ENCODE data around the gene ACSS2. TPM values are rescaled to one million over a fixed set of nuclear protein-coding genes. Genes with fewer than 3 reads are reported as not detected.
"Not testable (repeated sequence)": the region's sequence is repeated elsewhere in the genome, so short reads cannot be mapped to it uniquely, and the experiment has no call there.

The ACSS2 gene
- polyA plus RNA-seq, 5 donors: 44.7 to 59.6 (median 54.2) TPM

DNA sequence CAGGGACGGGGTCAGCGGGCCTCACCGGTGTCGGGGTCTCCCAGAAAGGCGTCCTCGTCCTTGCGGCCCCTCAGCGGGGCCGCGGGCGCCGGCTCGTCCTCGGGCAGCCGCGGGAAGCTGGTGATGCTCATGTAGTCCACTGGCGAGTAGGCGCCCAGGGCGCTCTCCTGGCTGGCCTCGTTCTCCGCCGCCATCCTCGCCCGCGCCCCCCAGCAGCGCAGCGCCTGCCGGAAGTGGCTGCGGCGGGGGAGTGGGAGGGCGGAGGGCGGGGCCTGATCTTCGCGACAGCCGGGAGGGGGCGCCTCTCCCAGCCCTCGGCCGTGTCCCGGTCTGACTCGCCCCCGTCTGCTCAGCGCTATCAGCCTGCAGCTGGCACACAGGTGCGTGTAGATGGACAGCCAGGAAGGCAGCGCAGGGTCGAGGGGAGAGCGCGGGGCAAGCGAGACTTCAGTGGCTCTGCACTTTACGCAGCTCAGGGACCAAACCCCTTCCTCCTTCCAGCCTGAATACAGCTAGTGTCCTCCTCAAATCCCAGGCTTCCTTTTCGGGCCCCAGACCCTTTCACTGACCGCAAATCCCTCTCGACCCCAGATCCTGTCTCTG lies 3.7 kb upstream of the ACSS2 start, which contains the start of gene GGT7:
TSS of gene GGT7 (minus strand) at position 235 of the 603 bp plus-strand sequence. CDS start at position 194, 41 bp downstream.
- peak; percentile 67 to 77 for DNase-seq

- DNase-seq: no peak
These were observed 2.8 kb upstream of the ACSS2 start for GRCh38 chr20:34873583-34874093.

- peak; percentile 60 to 75 for DNase-seq
These were observed 2.2 kb upstream of the ACSS2 start for GRCh38 chr20:34874094-34874654.

DNA sequence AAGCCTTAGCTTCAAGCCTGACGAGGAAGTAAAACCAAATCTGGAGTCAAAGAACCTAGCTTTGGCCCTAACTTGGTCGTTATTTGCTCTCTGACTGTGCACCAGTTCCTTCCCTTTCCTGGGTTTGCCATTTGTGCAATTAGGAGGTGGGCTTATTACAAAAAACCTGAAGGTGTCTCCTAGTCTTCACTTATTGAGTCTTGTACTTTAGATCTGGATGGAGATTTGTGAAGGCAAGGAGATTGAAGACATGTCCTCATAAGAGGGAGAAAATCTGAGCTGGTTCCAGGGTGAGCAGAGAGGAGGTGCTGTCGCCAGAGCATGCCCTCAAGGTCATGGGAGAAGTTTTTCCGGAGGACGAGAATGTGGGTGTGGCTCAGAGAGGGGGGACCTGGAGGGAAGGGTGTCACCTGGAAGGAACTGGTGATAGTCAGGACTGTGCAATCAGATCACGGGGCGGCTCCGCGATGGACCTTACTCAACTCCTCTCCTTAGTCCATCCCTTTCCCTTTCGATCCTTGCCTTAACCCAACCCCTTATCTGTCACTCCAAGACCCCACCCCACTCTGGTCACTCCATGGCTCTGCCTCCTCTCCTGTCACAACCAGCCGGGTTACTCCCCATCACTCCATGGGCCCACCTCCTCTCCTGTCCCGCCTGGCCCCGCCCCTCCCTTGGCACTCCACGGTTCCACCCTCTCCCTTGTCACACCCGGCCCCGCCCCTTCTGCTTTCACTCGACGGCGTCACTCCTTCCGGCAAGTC lies 588 bp upstream of the ACSS2 start:
- peak; percentile 96 to 97 for DNase-seq

GRCh38 chr20:34880215-34880850 lies 3.9 kb downstream of the ACSS2 start:
- DNase-seq: no peak

DNA sequence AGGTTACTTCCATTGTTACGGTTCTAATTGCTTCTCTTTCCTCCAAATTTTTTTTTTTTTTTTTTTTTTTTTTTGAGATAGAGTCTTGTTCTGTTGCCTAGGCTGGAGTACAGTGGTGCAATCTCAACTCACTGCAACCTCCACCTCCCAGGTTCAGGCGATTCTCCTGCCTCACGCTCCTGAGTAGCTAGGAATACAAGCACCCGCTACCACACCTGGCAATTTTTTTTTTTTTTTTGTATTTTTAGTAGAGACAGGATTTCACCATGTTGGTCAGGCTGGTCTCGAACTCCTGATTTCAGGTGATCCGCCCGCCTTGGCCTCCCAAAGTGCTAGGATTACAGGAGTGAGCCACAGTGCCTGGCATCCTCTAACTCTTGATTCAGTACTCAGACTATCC lies 4.6 kb downstream of the ACSS2 start:
- not testable (repeated sequence) for DNase-seq

GRCh38 chr20:34881689-34882088 lies 5.3 kb downstream of the ACSS2 start:
- DNase-seq: no peak

DNA sequence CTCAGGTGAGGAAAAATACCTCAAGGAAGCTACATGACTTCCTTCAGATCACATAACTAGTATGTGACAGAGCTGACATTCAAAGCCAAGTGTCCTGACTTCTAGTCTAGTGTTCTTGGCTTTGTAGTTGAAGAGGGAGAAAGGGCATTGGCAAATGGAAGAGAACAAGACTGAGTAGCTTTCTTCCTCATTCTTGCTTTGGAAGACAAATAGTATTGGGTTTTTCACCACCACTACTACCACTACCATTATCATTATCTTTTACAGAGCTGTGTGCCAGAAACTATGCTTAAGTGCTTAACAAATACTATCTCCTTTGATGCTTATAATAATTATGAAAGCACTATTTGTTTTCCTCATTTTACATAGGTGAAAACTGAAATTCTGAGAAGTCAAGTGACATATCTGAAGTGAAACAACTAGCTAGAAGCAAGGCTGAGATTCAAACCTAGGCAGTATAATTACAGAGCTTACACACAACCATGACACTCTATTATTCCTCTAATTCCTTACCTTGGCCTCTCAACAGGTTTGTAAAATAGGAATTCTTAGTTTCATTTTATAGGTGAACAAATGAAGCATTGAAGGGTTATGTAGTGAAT lies 6.8 kb downstream of the ACSS2 start:
- DNase-seq: no peak

DNA sequence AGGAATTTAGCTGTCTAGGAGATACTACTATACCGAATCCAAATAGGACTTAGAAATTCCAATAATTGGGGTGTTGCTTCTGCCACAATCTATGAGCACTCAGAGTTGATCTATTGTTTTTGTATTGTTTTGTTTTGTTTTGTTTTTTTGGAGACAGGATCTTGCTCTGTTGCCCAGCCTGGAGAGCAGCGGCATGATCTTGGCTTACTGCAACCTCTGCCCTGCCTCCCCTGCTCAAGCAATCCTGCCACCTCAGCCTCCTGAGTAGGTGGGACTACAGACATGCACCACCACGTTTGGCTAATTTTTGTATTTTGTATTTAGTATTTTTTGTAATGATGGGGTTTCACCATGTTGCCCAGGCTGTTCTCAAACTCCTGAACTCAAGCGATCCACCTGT lies 7.4 kb downstream of the ACSS2 start:
- no peak for DNase-seq

DNA sequence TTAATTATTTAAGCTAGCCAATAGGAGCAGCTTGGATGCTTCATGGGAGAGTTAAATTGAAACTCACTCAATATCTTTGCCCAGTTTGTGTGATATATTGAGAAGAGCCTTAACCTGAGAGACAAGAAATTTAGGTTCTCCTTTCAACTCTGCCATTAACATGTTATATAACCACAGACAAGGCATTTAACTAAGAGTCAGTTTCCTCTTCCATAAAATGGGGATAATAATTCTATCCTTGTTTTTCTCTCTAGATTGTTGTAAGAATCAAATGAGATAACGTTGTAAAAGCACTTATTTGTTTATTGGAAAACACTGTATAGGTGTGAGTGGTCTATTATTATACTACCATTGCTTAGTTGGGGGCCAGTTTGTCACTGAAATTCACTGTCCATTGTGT lies 7.8 kb downstream of the ACSS2 start:
- DNase-seq: no peak

DNA sequence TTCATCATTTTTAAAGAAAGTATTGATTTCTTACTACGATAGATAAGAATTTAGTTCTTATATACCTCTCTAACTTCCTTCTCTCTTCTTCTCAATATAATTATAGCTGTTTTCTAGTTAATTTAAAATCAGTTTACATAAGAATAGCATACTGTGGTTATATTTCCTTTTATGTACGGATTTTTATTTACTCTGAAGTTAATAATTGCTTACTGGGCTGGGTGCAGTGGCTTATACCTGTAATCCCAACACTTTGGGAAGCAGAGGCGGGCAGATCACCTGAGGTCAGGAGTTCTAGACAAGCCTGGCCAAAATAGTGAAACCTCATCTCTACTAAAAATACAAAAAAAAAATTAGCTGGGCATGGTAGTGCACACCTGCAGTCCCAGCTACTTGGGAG lies 9.7 kb downstream of the ACSS2 start:
- DNase-seq: no peak

DNA sequence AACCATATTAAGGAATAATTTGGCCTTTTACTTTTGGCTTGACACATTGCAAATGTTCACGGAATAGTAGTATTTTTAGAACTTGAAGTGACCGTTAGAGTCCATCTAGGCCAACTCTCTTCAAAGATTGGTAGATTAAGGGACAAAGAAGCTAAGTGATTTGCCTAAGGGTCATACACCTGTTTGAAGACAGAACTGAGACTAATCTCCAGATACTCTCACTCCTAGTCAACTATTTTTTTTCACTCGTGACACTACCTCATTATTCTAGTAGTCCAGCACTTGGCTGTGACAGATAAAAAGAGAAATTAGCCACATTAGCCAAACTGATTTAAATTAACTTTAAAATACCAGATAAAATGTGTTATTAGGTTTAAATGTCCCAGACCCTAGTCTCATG lies 10.6 kb downstream of the ACSS2 start:
- no peak for DNase-seq

DNA sequence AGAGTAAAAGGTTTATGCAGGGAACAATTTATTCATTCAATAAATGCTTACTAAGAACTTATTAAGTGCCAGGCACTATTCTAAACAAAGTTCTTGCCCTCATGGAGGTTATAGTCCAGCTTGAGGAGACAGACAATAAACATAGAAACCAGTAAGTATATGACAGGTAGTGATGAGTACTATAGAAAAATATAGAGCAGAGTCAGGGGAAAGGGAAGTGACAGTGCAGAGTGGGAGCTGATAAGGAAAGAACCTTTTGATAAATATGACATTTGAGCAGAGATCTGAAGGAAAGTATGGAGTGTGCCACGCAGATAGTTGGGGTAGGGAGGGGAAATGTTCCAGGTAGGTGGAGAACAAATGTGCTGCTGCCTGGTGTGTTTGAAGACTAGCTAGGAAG lies 12.1 kb downstream of the ACSS2 start:
- no peak for DNase-seq

DNA sequence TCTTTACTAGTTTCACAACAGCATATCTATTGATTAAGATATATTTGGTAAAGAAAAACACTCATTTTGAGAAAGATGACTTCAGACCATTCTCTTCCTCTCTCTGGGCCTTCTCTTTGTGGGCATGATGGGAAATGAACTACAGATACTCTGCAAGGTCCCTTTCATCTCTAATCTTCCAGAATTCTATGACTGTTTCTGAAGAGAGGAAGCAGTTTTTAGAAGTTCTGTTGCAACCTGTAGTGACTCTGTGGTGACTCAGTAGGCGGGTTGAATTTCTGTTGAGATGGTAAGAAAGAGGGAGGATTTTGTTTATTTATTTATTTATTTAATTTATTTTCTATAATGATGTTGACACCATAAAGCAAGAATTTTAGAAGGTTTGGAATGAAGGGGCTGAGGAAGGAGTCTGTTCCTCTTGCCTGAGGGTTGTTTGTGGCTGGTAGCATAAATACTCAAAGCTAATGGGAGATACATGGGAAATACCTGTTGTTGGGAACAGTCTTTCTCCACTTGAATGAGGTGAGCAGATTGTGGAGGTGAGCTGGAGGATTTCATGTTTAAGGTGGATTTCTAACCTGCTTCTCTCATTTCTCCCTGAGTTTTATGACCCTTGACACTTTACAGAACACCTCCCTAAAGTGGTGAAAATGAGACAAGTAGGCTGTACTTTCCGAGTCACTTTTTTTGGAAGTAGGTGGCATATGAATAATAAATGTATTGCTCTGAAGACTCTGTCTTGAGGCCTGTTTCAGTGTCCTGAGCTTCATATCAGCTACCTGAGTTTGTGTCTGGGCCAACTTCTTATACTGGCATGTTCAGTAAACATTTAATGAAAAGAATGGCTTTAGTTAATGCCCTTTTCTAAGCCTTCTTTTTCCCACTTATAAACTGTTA lies 15.0 kb downstream of the ACSS2 start:
- no peak for DNase-seq

DNA sequence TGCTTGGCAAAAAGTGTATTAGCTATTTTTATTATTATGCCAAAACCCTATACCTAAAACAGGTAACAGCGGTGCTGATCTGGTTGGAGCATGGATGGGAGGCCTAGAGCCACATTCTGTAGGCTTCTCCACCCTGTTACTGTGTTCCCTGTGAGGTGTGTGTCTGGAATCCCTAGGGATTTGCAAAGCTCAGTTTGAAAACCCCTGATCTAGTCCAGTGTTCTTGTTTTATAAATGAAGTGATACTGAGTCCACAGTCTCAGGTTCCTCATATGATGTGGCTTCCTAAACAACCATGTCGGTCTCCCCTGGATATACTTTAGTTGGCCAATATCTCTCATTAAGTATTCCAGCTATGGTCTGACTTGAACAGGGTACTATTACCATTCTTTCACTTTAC lies 16.3 kb downstream of the ACSS2 start:
- no peak for DNase-seq

- DNase-seq: no peak
These were observed 18.3 kb downstream of the ACSS2 start for GRCh38 chr20:34894723-34895122.

DNA sequence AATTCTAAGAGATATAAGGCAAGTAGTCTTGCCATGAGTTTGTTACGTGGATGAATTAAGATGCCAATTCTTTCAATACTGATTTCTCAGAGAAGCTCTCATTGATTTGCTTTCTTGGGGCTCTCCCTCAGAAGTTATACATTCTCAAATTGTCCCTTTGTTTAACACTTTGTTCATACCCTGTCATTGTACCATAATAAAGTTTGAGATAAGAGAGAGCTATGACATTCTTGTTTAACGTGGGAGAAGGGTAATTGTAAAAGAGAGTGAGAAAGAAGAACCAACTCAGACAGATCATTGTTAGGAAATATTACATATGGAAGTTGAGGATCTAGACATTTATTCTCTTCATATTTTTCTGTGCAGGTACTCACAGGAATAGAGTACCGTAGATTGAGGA lies 19.1 kb downstream of the ACSS2 start:
- DNase-seq: no peak

- no peak for DNase-seq
These were observed 19.7 kb downstream of the ACSS2 start for GRCh38 chr20:34896086-34896621.

GRCh38 chr20:34898129-34898528 lies 21.7 kb downstream of the ACSS2 start:
- DNase-seq: not testable (repeated sequence)

DNA sequence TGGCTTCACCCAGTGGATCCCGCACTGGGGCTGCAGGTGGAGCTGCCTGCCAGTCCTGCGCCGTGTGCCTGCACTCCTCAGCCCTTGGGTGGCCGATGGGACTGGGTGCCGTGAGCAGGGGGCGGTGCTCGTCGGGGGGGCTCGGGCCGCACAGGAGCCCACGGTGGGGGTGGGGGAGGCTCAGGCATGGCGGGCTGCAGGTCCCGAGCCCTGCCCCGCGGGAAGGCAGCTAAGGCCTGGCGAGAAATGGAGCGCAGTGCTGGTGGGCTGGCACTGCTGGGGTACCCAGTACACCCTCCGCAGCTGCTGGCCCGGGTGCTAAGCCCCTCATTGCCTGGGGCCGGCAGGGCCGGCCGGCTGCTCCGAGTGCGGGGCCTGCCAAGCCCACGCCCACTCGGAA lies 22.3 kb downstream of the ACSS2 start:
- not testable (repeated sequence) for DNase-seq

DNA sequence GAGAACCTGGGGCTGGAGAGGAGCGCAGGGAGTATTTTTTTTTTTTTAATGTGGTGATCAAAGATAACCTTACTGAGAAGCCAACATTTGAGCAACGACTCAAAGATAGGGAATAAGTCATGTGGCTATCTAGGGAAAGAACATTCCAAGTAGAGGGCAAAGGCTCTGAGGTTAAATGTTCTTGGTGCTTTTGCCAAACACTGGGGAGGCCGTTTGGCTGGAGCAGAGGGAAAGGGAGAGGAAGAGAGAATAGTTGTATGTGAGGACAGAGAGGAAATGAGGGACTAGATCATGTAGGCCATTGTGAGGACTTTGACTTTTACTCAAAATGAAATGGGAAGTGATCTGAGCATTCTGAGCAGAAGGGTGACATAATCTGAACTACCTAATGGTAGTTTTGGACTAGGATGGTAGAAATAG lies 27.8 kb downstream of the ACSS2 start:
- DNase-seq: no peak

All from right lung (tissue), 5 donors.